ENCODE data around the gene KLRC1. TPM values are rescaled to one million over a fixed set of nuclear protein-coding genes. Genes with fewer than 3 reads are reported as not detected.

The KLRC1 gene
- total RNA-seq: not detected

DNA sequence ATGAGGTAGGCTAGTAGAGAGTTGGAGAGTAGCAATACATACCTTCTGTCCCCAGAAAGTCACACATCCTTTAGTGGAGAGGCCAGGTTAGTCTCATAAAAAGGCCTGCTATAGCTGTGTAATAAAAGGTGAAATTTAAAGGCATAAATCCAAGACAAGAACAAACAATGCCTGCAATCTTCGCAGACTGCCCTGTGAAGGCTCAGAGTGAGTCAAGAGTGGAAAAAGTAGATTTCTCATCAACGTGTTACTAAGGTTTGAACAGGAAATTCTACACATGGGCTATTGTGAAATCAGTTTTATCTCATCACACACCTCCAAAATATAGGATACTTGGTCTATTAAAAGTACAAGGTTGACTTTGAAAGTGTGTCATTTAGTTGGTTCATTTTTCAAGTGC, at the start of gene KLRC1:
Gene KLRC1, minus strand, starts transcription at position 222 of the 400 bp plus-strand sequence. CDS start 2,221 bp downstream, outside the sequence.

DNA sequence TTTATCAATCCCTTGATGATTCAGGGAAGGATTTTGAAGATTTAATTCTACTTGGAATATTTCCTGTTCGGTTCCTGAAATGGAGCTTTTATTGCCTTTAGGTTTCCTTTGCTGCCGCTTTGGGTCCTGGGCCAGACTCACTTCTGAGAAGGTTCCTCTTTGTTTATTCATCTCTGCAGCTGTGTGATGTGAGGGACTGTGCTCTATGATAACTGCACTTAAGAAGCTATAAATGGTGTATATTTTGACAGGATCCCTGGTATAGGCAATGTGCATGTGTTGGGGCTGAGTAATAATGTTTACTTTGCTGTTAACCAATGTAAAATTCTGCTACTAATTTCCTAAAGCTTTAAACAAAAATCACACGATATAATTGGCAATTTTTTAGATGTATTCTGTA, 17.4 kb downstream of the KLRC1 start, which contains the start of gene KLRC2:
Gene KLRC2, minus strand, starts transcription at position 195 of the 400 bp plus-strand sequence. Its CDS starts 24 bp downstream, at position 171.

DNA sequence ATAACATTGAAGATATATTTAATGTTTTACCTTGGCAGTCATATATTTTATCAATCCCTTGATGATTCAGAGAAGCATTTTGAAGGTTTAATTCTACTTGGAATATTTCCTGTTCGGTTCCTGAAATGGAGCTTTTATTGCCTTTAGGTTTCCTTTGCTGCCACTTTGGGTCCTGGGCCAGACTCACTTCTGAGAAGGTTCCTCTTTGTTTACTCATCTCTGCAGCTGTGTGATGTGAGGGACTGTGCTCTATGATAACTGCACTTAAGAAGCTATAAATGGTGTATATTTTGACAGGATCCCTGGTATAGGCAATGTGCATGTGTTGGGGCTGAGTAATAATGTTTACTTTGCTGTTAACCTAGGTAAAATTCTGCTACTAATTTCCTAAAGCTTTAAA, 32.8 kb downstream of the KLRC1 start, which contains the start of gene KLRC3:
Gene KLRC3, minus strand, starts transcription at position 262 of the 400 bp plus-strand sequence. Its CDS starts 45 bp downstream, at position 217.

DNA sequence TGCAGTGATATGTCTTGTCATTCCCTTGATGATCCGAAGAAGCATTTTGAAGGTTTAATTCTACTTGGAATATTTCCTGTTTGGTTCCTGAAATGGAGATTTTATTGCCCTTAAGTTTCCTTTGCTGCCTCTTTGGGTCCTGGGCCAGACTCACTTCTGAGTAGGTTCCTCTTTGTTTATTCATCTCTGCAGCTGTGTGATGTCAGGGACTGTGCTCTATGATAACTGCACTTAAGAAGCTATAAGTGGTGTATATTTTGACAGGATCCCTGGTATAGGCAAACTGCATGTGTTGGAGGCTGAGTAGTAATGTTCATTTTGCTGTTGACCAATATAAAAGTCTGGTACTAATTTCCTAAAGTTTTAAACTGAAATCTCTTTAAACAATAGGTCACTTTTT, 43.8 kb downstream of the KLRC1 start, which contains the start of gene KLRC4:
Gene KLRC4, minus strand, starts transcription at position 366 of the 400 bp plus-strand sequence. Its CDS starts 182 bp downstream, at position 184.

Other genes starting within 250 kb of the KLRC1 start
- 48.8 TPM for gene GABARAPL1, start 240.5 kb downstream of the KLRC1 start, total RNA-seq
- 0.63 TPM for gene KLRD1, start 145.5 kb downstream of the KLRC1 start, total RNA-seq
- 0.31 TPM for gene KLRK1, start 63.3 kb downstream of the KLRC1 start, total RNA-seq
- not detected for gene KLRC4, start 43.6 kb downstream of the KLRC1 start, total RNA-seq
- gene KLRC3, start 32.8 kb downstream of the KLRC1 start, total RNA-seq: 0.63 TPM
- 0.31 TPM for gene KLRC2, start 17.4 kb downstream of the KLRC1 start, total RNA-seq
- 0.94 TPM for gene EIF2S3B, start 52.5 kb upstream of the KLRC1 start, total RNA-seq
- 31.0 TPM for gene MAGOHB, start 160.2 kb upstream of the KLRC1 start, total RNA-seq
- gene STYK1, start 220.7 kb upstream of the KLRC1 start, total RNA-seq: 4.7 TPM